IMR-90 (cell line): ENCODE data around the gene SLC26A8. TPM values are rescaled to one million over a fixed set of nuclear protein-coding genes. Genes with fewer than 3 reads are reported as not detected.

Experiments used
- ATAC-seq: fragments of 200-7000 bp; cut with Tn5 transposase; 2 replicates; pipeline ENCODE4 v1.9.1; 2020; ENCODE audit warnings: low read depth, mild to moderate bottlenecking, moderate library complexity
- BruUV-seq: library from RNA; stranded (reverse); fragments of 400-500 nt; replicated peaks from 2 replicates; lab custom pipeline; 2021; lab: Mats Ljungman, UMichigan
- CTCF ChIA-PET: fragments of 300-600 bp; formaldehyde crosslinking; extraction: SDS; loops from one replicate; lab custom pipeline; 2021; ENCODE audit warnings: antibody characterized with exemption; lab: Yijun Ruan, JAX
- POLR2A ChIA-PET: fragments of 300-600 bp; sonication (Branson Sonifier 250); formaldehyde crosslinking; loops from one replicate; lab custom pipeline; 2022; ENCODE audit warnings: antibody characterized with exemption; ENCODE audit not compliant: unreplicated experiment; lab: Charles Lee
- DNase-seq: peaks from one replicate; pipeline ENCODE4 v3.0.0; 2013
- H2AFZ ChIP-seq: replicated peaks from 2 replicates; pipeline ENCODE3; 2013; ENCODE audit warnings: low read length, mild to moderate bottlenecking; ENCODE audit not compliant: poor library complexity
- H2AK5ac ChIP-seq: 2 replicates; pipeline ENCODE4 v1.6.1; 2013; ENCODE audit warnings: low read depth, low read length, inconsistent platforms
- H2AK9ac ChIP-seq: replicated peaks from 2 replicates; pipeline ENCODE3; 2013; ENCODE audit warnings: mild to moderate bottlenecking, low read depth, low read length, moderate library complexity; ENCODE audit not compliant: poor library complexity
- H2BK120ac ChIP-seq: 2 replicates; pipeline ENCODE4 v1.6.1; 2013; ENCODE audit warnings: low read depth, low read length, inconsistent platforms
- H2BK15ac ChIP-seq: 3 replicates; pipeline ENCODE4 v1.6.1; 2013; ENCODE audit warnings: low read depth, low read length, inconsistent platforms
- H2BK20ac ChIP-seq: 2 replicates; pipeline ENCODE4 v1.6.1; 2013; ENCODE audit warnings: low read depth, mild to moderate bottlenecking, inconsistent platforms, low read length, moderate library complexity
- H2BK5ac ChIP-seq: 2 replicates; pipeline ENCODE4 v1.6.1; 2013; ENCODE audit warnings: mild to moderate bottlenecking, low read depth, low read length, inconsistent platforms; ENCODE audit not compliant: poor library complexity, severe bottlenecking
- H3K14ac ChIP-seq: replicated peaks from 2 replicates; pipeline ENCODE4 v1.6.1; 2013; ENCODE audit warnings: low read depth, low read length, inconsistent platforms
- H3K18ac ChIP-seq: 2 replicates; pipeline ENCODE4 v1.6.1; 2013; ENCODE audit warnings: low read depth, low read length, control low read depth
- H3K23ac ChIP-seq: 2 replicates; pipeline ENCODE4 v1.6.1; 2013; ENCODE audit warnings: low read depth, low read length, inconsistent platforms
- H3K27ac ChIP-seq: 2 replicates; pipeline ENCODE4 v1.5.1; 2013; ENCODE audit warnings: mild to moderate bottlenecking, control low read depth, low read length; ENCODE audit not compliant: insufficient read depth
- H3K27me3 ChIP-seq: 2 replicates; pipeline ENCODE4 v1.6.1; 2013; ENCODE audit warnings: low read length; ENCODE audit not compliant: control insufficient read depth, insufficient read depth
- H3K36me3 ChIP-seq: 2 replicates; pipeline ENCODE4 v1.6.1; 2013; ENCODE audit warnings: low read length, mixed read lengths; ENCODE audit not compliant: control insufficient read depth, insufficient read depth
- H3K4ac ChIP-seq: 2 replicates; pipeline ENCODE4 v1.6.1; 2013; ENCODE audit warnings: low read depth, low read length, inconsistent platforms
- H3K4me1 ChIP-seq: 2 replicates; pipeline ENCODE4 v1.6.1; 2013; ENCODE audit warnings: low read length, mixed read lengths; ENCODE audit not compliant: control insufficient read depth, insufficient read depth
- H3K4me2 ChIP-seq: 2 replicates; pipeline ENCODE4 v1.6.1; 2013; ENCODE audit warnings: low read depth, mild to moderate bottlenecking, control low read depth, low read length, moderate library complexity
- H3K4me3 ChIP-seq: 2 replicates; pipeline ENCODE4 v1.5.1; 2013; ENCODE audit warnings: low read depth, mild to moderate bottlenecking, control low read depth, low read length, moderate library complexity; ENCODE audit not compliant: insufficient read depth
- H3K56ac ChIP-seq: 2 replicates; pipeline ENCODE4 v1.6.1; 2013; ENCODE audit warnings: low read length, inconsistent platforms; ENCODE audit not compliant: insufficient read depth; ENCODE audit errors: extremely low read depth
- H3K79me1 ChIP-seq, 2 experiments: 2 replicates each; pipeline ENCODE4 v1.6.1; 2013; ENCODE audit warnings: low read length in 2 of 2, inconsistent platforms in 1 of 2, low read depth in 1 of 2
- H3K9ac ChIP-seq: 2 replicates; pipeline ENCODE4 v1.6.1; 2013; ENCODE audit warnings: low read depth, low read length, control low read depth
- H3K9me1 ChIP-seq: 2 replicates; pipeline ENCODE4 v1.6.1; 2013; ENCODE audit warnings: low read length, inconsistent platforms; ENCODE audit not compliant: insufficient read depth
- H3K9me3 ChIP-seq: 2 replicates; pipeline ENCODE4 v1.6.1; 2013; ENCODE audit warnings: low read length; ENCODE audit not compliant: control insufficient read depth, insufficient read depth
- H4K20me1 ChIP-seq: 2 replicates; pipeline ENCODE4 v1.6.1; 2013; ENCODE audit warnings: low read length, inconsistent platforms; ENCODE audit not compliant: insufficient read depth
- H4K5ac ChIP-seq: 2 replicates; pipeline ENCODE4 v1.6.1; 2013; ENCODE audit warnings: mild to moderate bottlenecking, low read depth, low read length, control low read depth
- H4K8ac ChIP-seq, 2 experiments: 2 replicates each; pipeline ENCODE4 v1.6.1; 2013; ENCODE audit warnings: low read depth in 2 of 2, low read length in 2 of 2, control low read depth in 1 of 2, inconsistent platforms in 1 of 2
- H4K91ac ChIP-seq: 2 replicates; pipeline ENCODE4 v1.6.1; 2013; ENCODE audit warnings: low read depth, low read length, inconsistent platforms; ENCODE audit not compliant: insufficient read depth
- BHLHE40 ChIP-seq: fragments of 150-350 bp; IDR thresholded peaks from 2 replicates; pipeline ENCODE4 v1.6.1; 2016; ENCODE audit warnings: mild to moderate bottlenecking, low read depth, low read length
- CEBPB ChIP-seq: IDR thresholded peaks from 2 replicates; pipeline ENCODE4 v1.6.1; 2012; ENCODE audit warnings: low read depth, low read length, improper control_type of control experiment
- CHD1 ChIP-seq: IDR thresholded peaks from 2 replicates; pipeline ENCODE4 v1.6.1; 2012; ENCODE audit warnings: low read depth, low read length, improper control_type of control experiment
- FOS ChIP-seq: fragments of 150-350 bp; IDR thresholded peaks from 2 replicates; pipeline ENCODE4 v1.6.1; 2016; ENCODE audit warnings: low read depth, low read length
- MAFK ChIP-seq: IDR thresholded peaks from 2 replicates; pipeline ENCODE4 v1.6.1; 2012; ENCODE audit warnings: low read depth, low read length, improper control_type of control experiment
- MAZ ChIP-seq: IDR thresholded peaks from 2 replicates; pipeline ENCODE4 v1.6.1; 2012; ENCODE audit warnings: low read depth, mild to moderate bottlenecking, low read length, improper control_type of control experiment, moderate library complexity, borderline replicate concordance
- NFE2L2 ChIP-seq: fragments of 150-350 bp; IDR thresholded peaks from 2 replicates; pipeline ENCODE4 v1.6.1; 2016; ENCODE audit warnings: low read depth, mild to moderate bottlenecking, low read length
- POLR2A ChIP-seq: IDR thresholded peaks from 2 replicates; pipeline ENCODE4 v1.6.1; 2012; ENCODE audit warnings: mild to moderate bottlenecking, low read depth, low read length
- RAD21 ChIP-seq: IDR thresholded peaks from 2 replicates; pipeline ENCODE4 v1.6.1; 2012; ENCODE audit warnings: low read length, improper control_type of control experiment
- RFX5 ChIP-seq: IDR thresholded peaks from 2 replicates; pipeline ENCODE4 v1.8.0; 2012; ENCODE audit warnings: low read depth, mild to moderate bottlenecking, low read length, moderate library complexity
- SMC3 ChIP-seq: fragments of 150-350 bp; IDR thresholded peaks from 2 replicates; pipeline ENCODE4 v1.6.1; 2016; ENCODE audit warnings: low read depth, mild to moderate bottlenecking, antibody characterized with exemption, low read length, moderate library complexity
- USF2 ChIP-seq: fragments of 150-350 bp; IDR thresholded peaks from 2 replicates; pipeline ENCODE4 v1.6.1; 2017; ENCODE audit warnings: mild to moderate bottlenecking, antibody characterized with exemption, low read length, low read depth
- WGBS, 2 experiments: methylation state at CpG; one replicate each; pipeline versions ENCODE4 v1.1.5 to v1.1.7; 2013; ENCODE audit warnings: missing lambda C conversion rate in 2 of 2; ENCODE audit not compliant: insufficient read length in 1 of 2; ENCODE audit errors: extremely low coverage in 2 of 2; 5-methylcytosine and 5-hydroxymethylcytosine counted together
- dilution Hi-C: fragments of 300-500 bp; cut with HindIII; formaldehyde crosslinking; loops from one replicate; pipeline ENCODE4 v1.14.3; 2018; ENCODE audit warnings: low sequenced_read_pairs; ENCODE audit not compliant: unreplicated experiment
- in situ Hi-C: fragments of 300-500 bp; cut with MboI; formaldehyde crosslinking; loops from 3 replicates; pipeline ENCODE4 v1.14.3; 2019; ENCODE audit warnings: low sequenced_read_pairs, inconsistent platforms, mixed read lengths
- intact Hi-C: fragments of 100-400 bp; cut with micrococcal nuclease; formaldehyde crosslinking; loops from 2 replicates; pipeline ENCODE4 v1.10.0; 2022
- polyA plus RNA-seq, 3 experiments: library from polyadenylated mRNA; depleted of rRNA; stranded (reverse); fragments of >200 nt; gene quantifications; 2 replicates each; pipeline ENCODE4 v1.2.3, GENCODE V29; 2012; ENCODE audit warnings: low replicate concordance in 1 of 3
- total RNA-seq: library from RNA; depleted of rRNA; stranded (reverse); fragments of >200 nt; gene quantifications from 2 replicates; pipeline ENCODE4 v1.2.3, GENCODE V29; 2012
- TF ChIP-seq, protein P1 (sequence below): conservative IDR thresholded peaks from 2 replicates; pipeline ENCODE4 v1.5.1; 2012; ENCODE audit warnings: mild to moderate bottlenecking, low read depth, low read length, improper control_type of control experiment
- TF ChIP-seq, protein P2 (sequence below): fragments of 150-350 bp; IDR thresholded peaks from 2 replicates; pipeline ENCODE4 v1.6.1; 2016; ENCODE audit warnings: low read depth, mild to moderate bottlenecking, low read length, moderate library complexity, borderline replicate concordance

The SLC26A8 gene
- total and polyA plus RNA-seq, 2 of the 4 experiments (the other 2 are of a cell fraction), result 0.07 TPM; not detected in 1

GRCh38 chr6:35936681-35937359 lies 87.6 kb downstream of the SLC26A8 start:
- Histone ChIP-seq H3K79me1 (no peaks in the 10 kb centered on the region; a peak in 1 of 4 replicates), H3K4ac (no peak overlapping the region), H4K5ac (no peak overlapping the region), H4K20me1 (no peaks in the 10 kb centered on the region), H2AFZ (no peak overlapping the region), H3K27ac (no peak overlapping the region), H2AK5ac (no peak overlapping the region), H2AK9ac (no peak overlapping the region), H3K27me3 (peaks cover 4% of the 10 kb centered on the region), H2BK5ac (no peak overlapping the region), H4K91ac (no peak overlapping the region), H3K18ac (no peak overlapping the region), H3K56ac (no peak overlapping the region), H2BK20ac (no peak overlapping the region), H2BK120ac (no peak overlapping the region), H4K8ac (no peak overlapping the region), H3K9ac (no peak overlapping the region), H3K14ac (no peak overlapping the region), H3K9me1 (no peaks in the 10 kb centered on the region), H3K4me3 (no peak overlapping the region), H3K9me3 (no peaks in the 10 kb centered on the region), H3K4me2 (no peak overlapping the region), H3K23ac (no peak overlapping the region), H3K36me3 (no peaks in the 10 kb centered on the region), H2BK15ac (no peak overlapping the region), H3K4me1 (no peaks in the 10 kb centered on the region)
- DNase-seq, result no peak
- intact Hi-C loops, result no loop called here
- POLR2A ChIA-PET, result interaction anchor here (0.6 kb wide), 1 partner anchor 418 kb away, joined by 16 read pairs; no protein-coding TSS in a partner anchor
- no TSS peak for BruUV-seq
- ATAC-seq, result no peak
- WGBS, 2 experiments, result 100% methylated on average over 1 of the region's 1 CpG; no CpG with 5 or more reads in 1 of the 2 experiments
- CTCF ChIA-PET, result no interaction called here
- in situ Hi-C loops, result no loop called here
- TF ChIP-seq RAD21, result no peak
- no peak for TF ChIP-seq BHLHE40
- no peak for TF ChIP-seq CHD1
- TF ChIP-seq MAZ, result no peak
- no peak for TF ChIP-seq FOS
- no peak for TF ChIP-seq POLR2A
- TF ChIP-seq, protein P1, sequence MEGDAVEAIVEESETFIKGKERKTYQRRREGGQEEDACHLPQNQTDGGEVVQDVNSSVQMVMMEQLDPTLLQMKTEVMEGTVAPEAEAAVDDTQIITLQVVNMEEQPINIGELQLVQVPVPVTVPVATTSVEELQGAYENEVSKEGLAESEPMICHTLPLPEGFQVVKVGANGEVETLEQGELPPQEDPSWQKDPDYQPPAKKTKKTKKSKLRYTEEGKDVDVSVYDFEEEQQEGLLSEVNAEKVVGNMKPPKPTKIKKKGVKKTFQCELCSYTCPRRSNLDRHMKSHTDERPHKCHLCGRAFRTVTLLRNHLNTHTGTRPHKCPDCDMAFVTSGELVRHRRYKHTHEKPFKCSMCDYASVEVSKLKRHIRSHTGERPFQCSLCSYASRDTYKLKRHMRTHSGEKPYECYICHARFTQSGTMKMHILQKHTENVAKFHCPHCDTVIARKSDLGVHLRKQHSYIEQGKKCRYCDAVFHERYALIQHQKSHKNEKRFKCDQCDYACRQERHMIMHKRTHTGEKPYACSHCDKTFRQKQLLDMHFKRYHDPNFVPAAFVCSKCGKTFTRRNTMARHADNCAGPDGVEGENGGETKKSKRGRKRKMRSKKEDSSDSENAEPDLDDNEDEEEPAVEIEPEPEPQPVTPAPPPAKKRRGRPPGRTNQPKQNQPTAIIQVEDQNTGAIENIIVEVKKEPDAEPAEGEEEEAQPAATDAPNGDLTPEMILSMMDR, result no peak
- TF ChIP-seq SMC3, result no peak
- no peak for TF ChIP-seq NFE2L2
- TF ChIP-seq, protein P2, sequence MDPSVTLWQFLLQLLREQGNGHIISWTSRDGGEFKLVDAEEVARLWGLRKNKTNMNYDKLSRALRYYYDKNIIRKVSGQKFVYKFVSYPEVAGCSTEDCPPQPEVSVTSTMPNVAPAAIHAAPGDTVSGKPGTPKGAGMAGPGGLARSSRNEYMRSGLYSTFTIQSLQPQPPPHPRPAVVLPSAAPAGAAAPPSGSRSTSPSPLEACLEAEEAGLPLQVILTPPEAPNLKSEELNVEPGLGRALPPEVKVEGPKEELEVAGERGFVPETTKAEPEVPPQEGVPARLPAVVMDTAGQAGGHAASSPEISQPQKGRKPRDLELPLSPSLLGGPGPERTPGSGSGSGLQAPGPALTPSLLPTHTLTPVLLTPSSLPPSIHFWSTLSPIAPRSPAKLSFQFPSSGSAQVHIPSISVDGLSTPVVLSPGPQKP, result no peak
- TF ChIP-seq MAFK, result no peak
- no peak for TF ChIP-seq USF2
- no peak for TF ChIP-seq RFX5
- no peak for TF ChIP-seq CEBPB
- dilution Hi-C loops, result no loop called here
